ENCODE data around the gene ADGB.
A peak's percentile ranks its signal among the peaks of the same experiment; 100 is the strongest.
"Not testable (repeated sequence)": the region's sequence is repeated elsewhere in the genome, so short reads cannot be mapped to it uniquely, and the experiment has no call there.

Gene ADGB

DNA sequence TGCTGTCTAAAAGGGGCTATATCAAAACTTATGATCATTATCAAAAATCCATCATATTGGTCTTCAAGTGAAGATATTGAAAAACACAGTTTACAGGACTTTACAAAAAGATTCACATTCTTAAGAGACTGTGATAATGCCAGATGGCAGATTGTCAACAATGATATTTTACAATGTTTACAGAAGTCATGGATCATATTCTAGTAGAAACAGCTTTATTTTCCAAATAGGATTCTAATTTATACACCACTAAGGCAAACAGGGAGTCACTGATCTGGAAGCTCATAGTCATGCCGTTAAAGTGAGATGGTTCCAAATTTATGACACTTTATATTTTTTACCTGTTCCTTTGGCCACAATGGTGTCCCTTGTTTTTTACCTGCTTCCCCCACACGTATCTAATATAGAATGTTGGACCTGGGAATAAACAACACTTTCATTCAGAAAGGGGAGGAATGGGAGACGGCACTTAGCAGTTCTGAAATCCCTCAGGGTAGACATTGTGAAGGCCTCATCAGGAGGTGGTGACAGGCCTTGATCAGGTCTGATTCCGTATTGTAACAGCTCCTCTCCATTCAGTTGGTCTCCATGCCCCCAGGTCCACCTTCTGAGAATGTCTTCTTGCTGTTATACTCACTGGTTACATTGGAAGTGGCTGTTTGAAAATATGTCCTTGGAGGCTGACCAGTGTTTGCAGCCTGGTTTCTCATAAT is 228.6 kb downstream of the ADGB start:
- no peak for DNase-seq

DNA sequence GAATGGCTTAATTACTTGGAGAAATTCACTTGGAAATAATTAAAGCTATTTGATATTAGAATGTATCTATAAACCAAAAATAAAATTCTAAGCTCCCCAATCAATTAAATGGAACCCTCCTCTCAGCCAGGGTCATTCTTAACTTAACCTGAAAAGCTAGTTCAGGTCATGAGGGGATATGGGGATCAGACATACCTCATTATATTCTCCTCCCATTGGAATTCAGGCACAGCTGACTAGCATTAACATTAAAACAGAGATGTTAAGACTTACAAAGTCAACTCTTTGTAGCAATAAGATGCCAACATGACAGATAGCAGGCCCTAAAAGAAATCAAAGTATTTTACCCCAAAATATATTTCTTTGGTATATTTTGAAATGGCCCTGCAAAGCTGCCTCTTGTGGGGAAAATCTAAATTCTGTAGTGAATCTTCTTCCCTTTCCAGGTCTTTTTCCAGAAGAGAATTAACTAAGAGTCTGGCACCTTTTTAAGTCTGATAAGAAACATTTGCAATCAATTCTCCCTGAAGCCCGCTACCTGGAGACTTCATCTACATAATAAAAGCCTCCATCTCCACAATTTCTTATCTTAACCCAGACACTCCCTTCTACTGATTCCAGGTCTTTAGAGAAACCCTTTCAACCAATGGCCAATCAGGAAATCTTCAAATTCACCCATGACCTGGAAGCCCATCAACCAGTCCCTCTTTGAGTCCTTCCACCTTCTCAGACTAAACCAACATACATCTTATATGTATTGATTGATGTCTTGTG is 231.2 kb downstream of the ADGB start:
- DNase-seq: no peak

DNA sequence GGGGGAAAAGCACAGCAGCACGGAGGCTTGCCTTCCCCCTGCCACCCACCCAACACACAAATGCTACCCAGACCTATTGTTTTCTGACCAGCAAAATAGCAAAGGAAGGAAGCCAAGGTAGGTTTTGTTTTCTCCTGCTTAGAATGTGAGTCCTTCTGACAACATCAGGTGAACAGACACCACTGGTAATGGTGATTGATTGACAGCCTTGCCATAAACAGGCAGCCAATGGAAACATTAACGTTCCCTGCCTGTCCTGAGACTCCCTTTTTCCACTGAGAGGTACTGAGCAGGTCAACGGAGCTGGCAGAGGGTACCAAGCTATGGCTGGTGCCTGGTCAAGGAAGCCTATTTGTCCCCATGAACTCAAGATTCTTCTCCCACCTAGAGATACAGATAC is 234.4 kb downstream of the ADGB start:
- no peak for DNase-seq

DNA sequence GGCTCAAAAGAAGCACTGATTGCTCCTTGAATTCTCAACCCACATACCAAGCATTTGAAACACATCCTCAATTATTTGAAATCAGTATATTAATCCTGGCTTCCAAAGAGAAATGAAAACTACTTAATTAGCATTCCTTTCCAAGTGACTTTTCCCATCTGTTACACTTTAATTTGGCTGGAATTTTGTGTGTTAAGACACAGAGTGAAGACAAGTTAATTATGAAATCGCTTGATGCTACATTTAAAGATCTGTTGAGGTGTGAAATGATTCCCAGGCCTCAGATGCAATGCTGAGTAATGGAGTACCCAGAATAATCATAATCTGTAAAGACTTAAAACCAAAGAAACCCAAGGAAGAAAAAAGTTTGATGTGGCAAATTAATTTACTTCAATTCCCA is 241.4 kb downstream of the ADGB start:
- no peak for DNase-seq

DNA sequence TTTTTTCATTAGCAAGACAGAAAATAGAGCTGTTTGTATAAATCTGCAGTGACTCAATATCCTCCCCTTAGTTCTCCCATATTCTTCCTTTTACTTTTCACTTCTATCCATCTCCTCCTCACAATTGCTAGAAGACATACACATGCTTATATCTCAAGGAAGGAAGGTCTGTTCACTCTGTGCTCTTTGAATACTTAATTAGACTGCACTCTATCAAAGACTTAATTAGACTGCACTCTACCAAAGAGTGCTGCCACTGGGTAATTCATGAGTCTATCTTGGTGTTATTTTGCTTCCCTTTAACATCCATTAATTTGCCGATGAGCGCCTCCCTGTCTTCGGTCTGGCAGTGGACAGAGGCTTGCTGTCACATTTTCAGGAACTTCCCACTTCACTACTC is 241.9 kb downstream of the ADGB start:
- no peak for DNase-seq

DNA sequence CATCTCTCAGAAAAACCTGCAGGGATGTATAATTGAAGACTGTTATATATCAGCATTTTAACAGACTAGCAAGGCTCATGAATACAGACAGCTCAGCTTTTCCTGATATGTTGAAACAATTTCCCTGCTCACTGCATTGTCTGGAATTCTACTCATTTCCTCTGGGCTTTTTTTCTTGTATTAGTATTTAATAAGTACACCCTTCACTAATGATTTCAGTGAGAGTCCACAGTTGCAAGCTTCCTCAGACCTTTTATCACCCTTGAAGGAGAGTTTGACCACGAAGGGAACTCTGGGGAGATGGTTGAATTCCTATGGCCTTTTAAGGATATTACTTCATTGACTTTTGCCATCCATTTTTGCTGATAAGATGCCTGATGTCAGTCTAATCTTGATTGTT is 248.7 kb downstream of the ADGB start:
- no peak for DNase-seq

DNA sequence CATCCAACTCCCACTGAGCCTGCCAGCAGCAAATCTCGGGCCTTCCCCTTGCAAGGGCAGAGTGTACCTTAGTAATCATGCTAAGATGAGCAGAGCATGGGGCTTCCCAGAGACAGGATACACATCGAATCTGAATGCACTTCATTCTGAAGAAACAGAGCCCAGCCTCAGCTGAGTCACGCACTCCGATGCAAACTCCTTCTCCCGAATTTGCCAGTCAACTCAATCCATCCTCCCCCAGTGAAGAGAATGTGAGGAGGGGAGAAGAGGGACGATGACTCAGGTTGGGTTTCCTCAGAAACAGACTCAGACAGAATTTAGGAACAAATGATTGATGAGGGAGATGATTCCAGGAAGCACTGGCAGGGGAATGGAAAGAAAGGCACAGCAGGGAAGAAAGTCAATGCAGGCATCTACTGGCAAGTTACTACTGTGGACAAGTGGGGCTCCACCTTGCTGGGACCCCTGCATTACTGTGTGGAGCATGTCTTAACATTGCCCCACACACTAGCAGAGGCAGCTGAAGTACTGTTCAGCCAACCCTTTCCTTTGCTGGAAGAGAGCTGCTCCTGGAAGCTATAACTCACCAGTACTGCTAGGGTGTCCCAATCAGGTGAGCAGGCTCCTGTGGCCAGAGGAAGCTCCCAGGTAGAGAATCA is 251.6 kb downstream of the ADGB start:
- peak; percentile 78 for DNase-seq

DNA sequence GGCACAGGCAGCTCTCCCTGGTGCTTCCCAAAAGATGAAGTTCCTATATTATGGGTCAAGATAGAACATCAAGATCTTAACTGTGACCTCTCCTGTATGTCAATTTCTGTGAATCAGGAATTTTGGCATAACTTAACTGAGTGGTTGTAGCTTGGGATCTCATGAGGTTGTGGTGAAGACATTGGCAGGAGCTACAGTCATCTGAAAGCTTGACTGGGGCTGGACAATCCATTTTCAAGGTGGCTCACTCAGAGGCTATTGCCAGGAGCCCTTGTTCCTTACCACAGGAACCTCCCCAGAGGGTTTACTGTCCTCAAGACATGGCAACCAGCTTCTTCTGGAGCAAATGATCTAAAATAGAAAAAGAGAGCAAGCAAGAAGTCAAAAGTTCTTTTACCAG is 252.2 kb downstream of the ADGB start:
- DNase-seq: no peak

DNA sequence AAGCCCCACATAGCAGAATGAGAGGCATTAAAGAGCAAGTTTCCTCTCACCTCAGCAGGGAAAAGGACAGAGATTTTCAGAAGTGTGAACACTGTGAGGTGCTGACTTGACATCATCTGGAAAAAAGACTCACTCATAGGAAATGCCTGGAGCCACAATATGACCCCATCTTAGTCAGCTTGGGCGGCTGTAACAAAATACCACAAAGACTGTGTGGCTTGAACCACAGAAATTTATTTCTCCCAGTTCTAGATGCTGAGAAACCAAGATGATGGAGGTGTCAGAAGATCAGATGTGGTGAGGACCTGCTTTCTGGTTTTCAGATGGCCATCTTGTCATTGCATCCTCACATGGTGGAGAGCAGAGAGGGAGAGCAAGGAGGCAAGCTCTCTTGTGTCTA is 253.1 kb downstream of the ADGB start:
- DNase-seq: peak; percentile 67

DNA sequence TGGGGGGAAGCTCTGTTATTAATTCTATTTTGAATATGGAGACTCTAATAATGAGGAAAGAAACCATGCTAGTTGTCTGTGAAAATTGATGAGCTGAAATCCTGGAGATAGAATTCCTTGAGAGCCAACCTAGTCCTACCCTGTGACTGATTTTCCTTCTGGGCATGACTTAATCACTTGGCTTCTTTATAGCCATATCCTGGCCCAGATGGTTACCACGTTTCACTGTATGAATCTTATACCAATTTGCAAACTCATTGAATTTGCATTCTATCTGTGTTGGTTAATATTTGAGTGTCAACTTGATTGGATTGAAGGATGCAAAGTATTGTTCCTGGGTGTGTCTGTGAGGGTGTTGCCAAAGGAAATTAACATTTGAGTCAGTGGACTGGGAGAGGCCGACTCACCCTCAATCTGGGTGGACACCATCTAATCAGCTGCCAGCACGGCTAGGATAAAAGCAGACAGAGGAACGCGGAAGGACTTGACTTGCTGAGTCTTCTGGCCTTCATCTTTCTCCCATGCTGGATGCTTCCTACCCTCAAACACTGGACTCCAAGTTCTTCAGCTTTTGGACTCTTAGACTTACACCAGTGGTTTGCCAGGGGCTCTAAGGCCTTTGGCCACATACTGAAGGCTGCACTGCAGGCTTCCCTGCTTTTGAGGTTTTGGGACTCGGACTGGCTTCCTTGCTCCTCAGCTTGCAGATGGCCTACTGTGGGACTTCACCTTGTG is 255.9 kb downstream of the ADGB start:
- DNase-seq: not testable (repeated sequence)

DNA sequence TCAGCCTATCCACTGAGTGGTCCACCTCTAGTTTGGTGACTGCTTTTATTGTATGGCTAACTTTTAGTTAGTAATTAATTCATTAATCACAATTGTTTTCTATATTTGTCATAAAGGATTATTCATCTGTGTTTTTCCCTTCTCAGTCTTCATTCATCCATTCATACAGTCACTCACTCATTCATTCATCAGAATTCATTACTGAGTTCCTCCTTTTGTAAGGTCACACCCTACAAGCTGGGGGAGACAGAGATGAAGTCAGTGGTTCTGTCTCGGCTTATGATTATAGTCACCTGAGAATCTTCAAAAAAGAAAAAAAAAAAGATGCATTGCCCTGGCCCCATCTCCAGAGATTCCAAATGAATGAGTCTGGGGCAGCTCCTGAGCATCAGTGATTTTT is 257.1 kb downstream of the ADGB start:
- DNase-seq: peak; percentile 14

DNA sequence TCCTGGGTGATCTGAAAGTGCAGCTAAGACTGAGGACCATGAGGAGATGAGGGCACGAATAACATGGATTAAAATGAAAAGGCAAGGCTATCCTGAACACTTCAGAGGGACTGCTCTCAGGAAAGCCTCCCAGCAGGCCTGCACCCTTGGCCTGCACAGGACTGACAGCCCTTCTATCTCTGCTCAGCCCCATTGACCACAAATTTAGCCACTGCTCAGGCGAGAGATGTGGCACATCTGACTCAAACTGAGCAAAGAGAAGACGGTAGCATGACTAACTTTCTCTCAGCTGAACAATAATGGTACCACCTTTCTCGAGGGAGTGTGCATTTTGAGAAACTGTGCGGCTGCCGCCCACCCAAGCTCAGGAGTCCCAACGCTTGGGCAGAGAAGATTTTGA is 257.5 kb downstream of the ADGB start:
- peak; percentile 66 for DNase-seq

DNA sequence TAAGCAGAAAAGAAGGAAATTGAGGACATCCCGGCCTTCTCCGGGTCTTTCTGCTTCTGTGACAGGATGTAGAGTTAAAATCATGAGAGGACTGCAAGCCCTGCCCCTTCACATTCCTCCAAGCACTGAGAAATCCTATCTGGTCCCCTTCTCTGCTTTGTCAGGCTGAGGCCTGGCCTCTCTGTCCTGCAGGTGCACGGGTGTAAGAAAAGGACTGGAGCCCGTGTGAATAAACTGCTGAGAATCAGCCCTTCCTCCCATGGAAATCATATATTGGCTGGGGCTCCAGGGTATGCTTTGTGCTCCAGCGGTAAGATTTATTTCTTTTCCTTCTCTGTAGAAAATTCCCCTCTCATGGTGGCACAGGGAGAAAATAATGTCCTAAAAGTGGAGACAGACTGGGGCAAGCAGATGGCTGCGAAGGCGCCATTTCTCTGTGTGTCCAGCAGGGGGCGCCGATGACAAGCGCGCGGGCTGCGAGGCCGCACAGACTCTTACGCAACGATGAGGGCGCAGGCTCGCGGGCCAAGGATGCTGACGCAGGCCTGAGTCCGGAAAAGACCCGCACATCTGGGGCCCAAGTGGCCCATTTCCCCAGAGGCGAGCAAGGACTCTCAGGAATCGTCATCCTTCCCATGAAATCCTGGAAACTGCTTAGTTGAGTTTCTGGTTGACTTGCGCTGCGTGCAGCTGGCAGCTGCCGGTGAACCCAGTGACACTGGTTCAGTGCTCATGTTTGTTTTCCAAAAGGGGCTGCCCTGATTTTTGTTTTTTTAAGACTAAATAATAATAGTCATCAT is 258.6 kb downstream of the ADGB start:
- DNase-seq: peak; percentile 80

DNA sequence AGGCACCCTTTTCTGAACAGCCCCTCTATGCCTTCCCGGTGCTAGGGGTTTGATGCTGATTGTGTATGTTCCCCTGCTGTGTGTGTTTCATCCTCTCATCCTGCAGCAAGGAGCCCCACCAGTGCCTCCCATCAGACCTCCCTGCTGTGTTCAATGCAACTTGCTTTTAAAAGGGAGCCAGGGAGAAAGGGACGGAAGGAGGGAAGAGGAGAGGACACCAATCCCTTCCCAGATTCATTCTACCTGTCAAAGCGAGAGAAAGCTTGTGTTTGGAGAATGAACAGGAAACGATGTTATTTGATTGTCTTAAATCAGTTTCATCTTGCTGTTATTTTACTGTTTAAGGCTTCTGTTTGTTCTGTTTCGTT is 259.2 kb downstream of the ADGB start:
- DNase-seq: no peak

DNA sequence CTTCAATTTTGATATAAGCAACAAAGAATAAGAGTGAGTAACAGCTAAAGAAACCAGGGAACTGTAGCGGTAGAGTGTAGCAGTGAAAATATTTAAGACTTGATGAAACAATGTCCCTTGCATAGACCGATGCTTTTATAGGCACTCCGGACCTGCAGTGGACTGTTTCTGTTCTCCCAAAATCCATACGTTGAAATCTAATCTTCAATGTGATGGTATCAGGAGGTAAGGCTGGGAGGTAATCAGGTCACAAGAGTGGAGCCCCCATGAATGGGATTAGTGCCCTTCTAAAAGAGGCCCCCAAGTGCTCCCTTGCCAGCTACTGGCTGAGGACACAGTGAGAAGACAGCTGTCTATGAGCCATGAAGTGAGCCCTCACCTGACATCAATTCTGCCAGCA is 260.4 kb downstream of the ADGB start:
- no peak for DNase-seq

DNA sequence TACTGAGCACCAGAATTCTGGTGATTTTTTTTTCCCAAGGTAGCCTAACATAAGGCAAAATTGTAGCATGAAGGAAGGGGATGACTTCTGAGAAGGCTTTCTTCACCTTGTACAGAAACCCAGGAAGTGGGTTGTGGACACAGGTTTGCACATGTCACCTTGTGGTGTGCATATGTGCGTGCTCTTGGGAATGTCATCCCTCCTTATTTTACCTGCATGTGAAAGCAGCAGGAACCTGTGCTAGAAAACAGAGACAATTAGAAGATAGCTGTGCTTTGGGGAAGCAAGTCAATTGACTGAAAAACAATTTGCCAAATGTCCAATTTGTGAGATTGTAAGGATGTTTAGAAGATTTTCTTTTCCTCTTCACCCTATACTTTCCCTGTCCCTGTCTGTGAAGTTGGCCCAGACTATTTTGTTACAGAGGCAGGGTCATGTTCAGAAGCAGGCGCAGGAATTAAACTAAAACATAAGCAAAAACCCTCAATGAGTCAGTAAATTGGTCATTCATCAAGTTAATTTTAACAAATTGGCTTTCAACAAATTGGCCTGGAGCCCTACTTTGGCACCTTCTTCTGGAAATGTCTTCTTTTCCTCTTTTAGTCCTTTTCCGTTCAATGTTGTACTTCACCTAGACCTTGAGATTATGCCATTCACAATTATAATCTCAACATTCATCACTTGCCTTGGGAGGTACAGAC is 261.2 kb downstream of the ADGB start:
- no peak for DNase-seq

DNA sequence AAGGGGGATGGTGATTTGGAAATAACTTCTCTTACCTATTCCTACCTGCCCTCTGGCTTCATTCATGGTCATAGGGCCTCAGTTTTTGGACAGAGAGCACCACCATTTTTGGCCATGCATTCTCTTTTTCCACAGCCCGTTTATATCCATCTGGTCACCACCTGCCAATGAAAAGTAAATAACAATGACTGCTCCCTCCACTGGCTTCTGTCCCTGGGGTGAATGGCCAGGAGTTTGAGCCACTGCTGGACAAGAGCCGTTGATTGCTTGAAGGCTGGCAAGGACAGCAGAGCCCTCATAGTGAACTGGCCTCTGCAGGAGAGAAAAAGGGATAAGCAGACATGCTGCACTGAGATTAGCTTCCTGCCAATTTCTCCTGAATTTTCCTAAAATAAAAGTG is 261.8 kb downstream of the ADGB start:
- DNase-seq: no peak

DNA sequence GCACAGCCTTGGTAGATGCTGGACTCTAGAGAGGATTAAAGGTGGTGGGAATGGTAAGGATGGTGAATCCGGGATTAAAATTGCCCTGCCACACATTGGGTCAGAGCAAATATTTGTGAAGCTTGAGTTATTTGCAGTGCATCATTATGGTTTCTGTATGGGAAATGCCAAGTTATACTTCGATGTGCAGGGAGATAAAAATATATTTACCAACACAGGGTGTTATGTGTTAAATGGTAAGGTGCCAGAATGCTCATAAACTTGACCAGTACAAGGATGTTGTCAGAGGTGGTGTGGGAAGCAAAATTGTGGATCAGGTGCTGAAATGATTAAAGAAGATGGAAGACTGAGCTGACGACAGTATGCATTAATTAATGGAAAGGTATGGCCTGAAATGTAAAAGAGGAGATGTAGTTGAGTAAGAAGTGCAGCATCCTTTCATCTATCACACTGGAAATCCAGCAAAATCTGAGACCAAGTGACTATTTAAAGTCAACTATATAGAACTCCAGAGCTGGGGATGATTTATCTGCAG is 262.3 kb downstream of the ADGB start:
- no peak for DNase-seq

DNA sequence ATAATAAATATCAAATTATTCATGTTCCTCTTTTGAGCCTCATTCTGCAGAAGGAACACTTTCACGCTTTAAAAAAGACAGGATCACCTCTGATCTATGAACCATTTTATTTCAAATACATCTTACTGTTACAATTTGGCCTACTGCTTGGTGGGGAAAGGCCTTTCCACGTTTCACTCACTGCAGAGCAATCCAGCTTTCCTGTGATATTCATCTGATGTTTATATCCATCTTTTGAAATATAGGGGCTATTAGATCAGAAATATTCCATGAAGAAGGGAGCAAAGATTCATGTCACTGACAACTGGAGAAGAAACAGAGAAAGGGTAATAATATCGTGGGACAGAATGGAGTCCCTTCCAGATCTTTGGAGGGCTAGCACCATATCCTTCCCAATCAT is 262.9 kb downstream of the ADGB start:
- DNase-seq: no peak

DNA sequence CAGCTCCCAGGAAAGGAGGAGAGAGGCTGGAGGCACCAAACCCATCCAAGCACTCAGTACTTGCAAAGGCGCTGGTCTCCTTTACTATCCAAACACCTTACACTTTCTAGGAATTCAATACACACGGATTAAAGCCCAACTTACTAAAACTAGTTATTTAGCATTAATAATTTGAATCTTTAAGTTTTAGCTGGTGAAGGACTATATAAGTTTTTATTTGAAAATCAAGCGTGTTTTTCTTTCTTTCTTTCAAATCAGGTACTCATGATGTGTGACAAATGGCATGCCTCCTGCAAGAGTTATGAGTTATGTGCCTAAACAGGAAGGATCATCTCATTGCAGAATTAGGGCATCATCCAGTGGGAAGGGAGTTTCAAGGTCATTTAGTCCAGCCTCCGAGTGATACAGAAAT is 263.7 kb downstream of the ADGB start:
- DNase-seq: no peak

DNA sequence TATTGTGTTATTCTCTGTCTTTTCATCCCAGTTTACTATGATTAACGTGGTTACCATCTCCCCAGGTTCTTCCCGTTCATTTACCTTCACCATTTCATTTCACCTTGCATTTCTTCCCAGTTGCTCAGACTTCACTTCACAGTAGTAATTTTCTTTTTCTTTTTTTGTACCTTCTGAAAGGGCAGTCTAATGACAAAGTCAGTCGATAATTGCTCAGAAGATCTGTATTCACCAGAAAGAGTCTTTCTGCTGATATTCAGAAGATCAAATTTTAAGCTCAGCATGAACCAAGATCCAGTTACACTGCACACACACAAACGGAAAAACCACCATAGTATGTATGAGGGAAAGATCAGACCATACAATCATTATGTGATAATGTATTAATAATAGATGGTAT is 265.5 kb downstream of the ADGB start:
- DNase-seq: no peak

DNA sequence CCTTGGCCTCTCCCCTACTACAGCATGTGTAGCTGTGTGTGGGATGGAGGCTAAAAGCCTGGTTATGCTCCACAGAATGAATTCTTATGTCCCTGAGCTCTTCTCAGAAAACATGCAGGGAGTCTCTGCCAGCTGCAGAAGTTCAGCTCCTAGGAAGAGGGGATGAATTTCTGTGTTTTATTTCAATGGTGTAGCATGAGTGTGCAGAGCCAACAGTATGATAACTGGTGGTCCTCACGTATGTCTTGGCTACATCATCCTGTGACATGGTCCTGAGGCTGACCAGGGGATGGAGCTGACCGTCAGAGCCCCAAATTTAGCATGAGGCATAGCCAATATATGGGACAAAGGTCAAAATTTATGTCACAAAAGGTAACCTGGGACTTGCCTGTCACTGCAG is 266.1 kb downstream of the ADGB start:
- DNase-seq: no peak

Data from stimulated activated CD4-positive, alpha-beta T cell treated with anti-CD3 and anti-CD28 coated beads, Interleukin-1b, Interleukin-23, amount 100 ng/mL, for 48 hours (primary cell).